Endothelial cell of umbilical vein (primary cell): ENCODE data around the gene RADIL. TPM values are rescaled to one million over a fixed set of nuclear protein-coding genes. Genes with fewer than 3 reads are reported as not detected.

Source experiments
- BruUV-seq: library from RNA; stranded (reverse); fragments of 400-500 nt; replicated peaks from 2 replicates; lab custom pipeline; 2021; lab: Mats Ljungman, UMichigan
- CTCF ChIA-PET: fragments of 300-600, 350-600 bp; sonication (Branson Sonifier 250); formaldehyde crosslinking; loops from one replicate; lab custom pipeline; 2021; ENCODE audit warnings: antibody characterized with exemption, inconsistent platforms; lab: Charles Lee
- POLR2A ChIA-PET: fragments of 300-600, 350-600 bp; sonication (Branson Sonifier 250); formaldehyde crosslinking; loops from one replicate; lab custom pipeline; 2021; ENCODE audit warnings: antibody characterized with exemption, inconsistent platforms; lab: Charles Lee
- DNase-seq: peaks from one replicate; pipeline ENCODE4 v3.0.0-alpha.2; 2011; ENCODE audit warnings: low read depth, low spot score
- FAIRE-seq: peaks from 2 replicates; lab custom pipeline; 2011; peaks lifted over from hg19 to GRCh38; lab: Jason Lieb, UNC
- H2AFZ ChIP-seq: 2 replicates; pipeline ENCODE4 v1.6.0; 2012; ENCODE audit warnings: low read depth, low read length, control low read depth, inconsistent platforms
- H3K27ac ChIP-seq: 2 replicates; pipeline ENCODE4 v1.5.1; 2011; ENCODE audit warnings: low read depth, mild to moderate bottlenecking, control low read depth, low read length, moderate library complexity; ENCODE audit not compliant: insufficient read depth
- H3K27me3 ChIP-seq, 2 experiments: 2 replicates each; pipeline versions ENCODE4 v1.6.0 to v1.6.1; 2011; ENCODE audit warnings: low read length in 2 of 2, mixed read lengths in 1 of 2; ENCODE audit not compliant: control insufficient read depth in 2 of 2, insufficient read depth in 2 of 2
- H3K36me3 ChIP-seq, 2 experiments: 2 replicates in 1 of 2; 3 replicates in 1 of 2; pipeline ENCODE4 v1.5.1; 2011; ENCODE audit warnings: low read length in 2 of 2, mild to moderate bottlenecking in 1 of 2, moderate library complexity in 1 of 2; ENCODE audit not compliant: control insufficient read depth in 2 of 2, insufficient read depth in 2 of 2; ENCODE audit errors: extremely low read depth in 1 of 2
- H3K4me1 ChIP-seq: 3 replicates; pipeline ENCODE4 v1.5.1; 2011; ENCODE audit warnings: mild to moderate bottlenecking, low read length; ENCODE audit not compliant: control insufficient read depth, insufficient read depth; ENCODE audit errors: extremely low read depth
- H3K4me2 ChIP-seq: 2 replicates; pipeline ENCODE4 v1.6.1; 2011; ENCODE audit warnings: low read length, control low read depth, mixed read lengths; ENCODE audit not compliant: insufficient read depth
- H3K4me3 ChIP-seq, 3 experiments: fragments of 200-600 bp in 1 of 3; sonication (generic), shearing (Covaris generic) in 1 of 3; replicated peaks in 1 of 3; 2 replicates each; pipeline ENCODE4 v1.5.1; 2011 to 2016; ENCODE audit warnings: control low read depth in 3 of 3, low read length in 3 of 3, mild to moderate bottlenecking in 2 of 3, inconsistent platforms in 1 of 3, low read depth in 1 of 3, moderate library complexity in 1 of 3; ENCODE audit not compliant: insufficient read depth in 1 of 3
- H3K79me2 ChIP-seq: 2 replicates; pipeline ENCODE4 v1.6.0; 2012; ENCODE audit warnings: low read length, inconsistent platforms; ENCODE audit not compliant: control insufficient read depth, insufficient read depth
- H3K9ac ChIP-seq: replicated peaks from 2 replicates; pipeline ENCODE3; 2011; ENCODE audit warnings: low read length, control low read depth; ENCODE audit not compliant: insufficient read depth; ENCODE audit errors: extremely low read depth
- H3K9me1 ChIP-seq: replicated peaks from 3 replicates; pipeline ENCODE4 v1.6.0; 2011; ENCODE audit warnings: mild to moderate bottlenecking, low read length; ENCODE audit not compliant: control insufficient read depth, insufficient read depth; ENCODE audit errors: extremely low read depth
- H3K9me3 ChIP-seq: replicated peaks from 2 replicates; pipeline ENCODE4 v1.5.1; 2012; ENCODE audit warnings: low read length, inconsistent platforms; ENCODE audit not compliant: control insufficient read depth, insufficient read depth
- H4K20me1 ChIP-seq: replicated peaks from 2 replicates; pipeline ENCODE3; 2011; ENCODE audit warnings: mild to moderate bottlenecking, low read length; ENCODE audit not compliant: control insufficient read depth, insufficient read depth; ENCODE audit errors: extremely low read depth
- CTCF ChIP-seq, 2 donors: IDR thresholded peaks; 1 replicate in 1 of 2; 2 replicates in 1 of 2; pipeline ENCODE4 v1.5.1; 2011; ENCODE audit warnings: low read length in 2 of 2, mild to moderate bottlenecking in 2 of 2, moderate library complexity in 2 of 2, control low read depth in 1 of 2, inconsistent platforms in 1 of 2, low read depth in 1 of 2; ENCODE audit not compliant: insufficient read depth in 1 of 2; ENCODE audit errors: extremely low read depth in 1 of 2
- EZH2 ChIP-seq: IDR thresholded peaks from 2 replicates; pipeline ENCODE4 v1.6.1; 2012; ENCODE audit warnings: borderline replicate concordance, low read depth, mild to moderate bottlenecking, moderate library complexity, low read length, inconsistent platforms; ENCODE audit not compliant: severe bottlenecking
- FOS ChIP-seq: IDR thresholded peaks from 2 replicates; pipeline ENCODE4 v1.6.1; 2011; ENCODE audit warnings: mild to moderate bottlenecking, low read length, moderate library complexity, borderline replicate concordance; ENCODE audit not compliant: insufficient read depth
- GATA2 ChIP-seq: IDR thresholded peaks from 2 replicates; pipeline ENCODE4 v1.7.0; 2011; ENCODE audit warnings: low read depth, mild to moderate bottlenecking, moderate library complexity, mixed read lengths, low read length; ENCODE audit not compliant: insufficient read length, insufficient read depth
- JUN ChIP-seq: IDR thresholded peaks from 2 replicates; pipeline ENCODE4 v1.6.1; 2011; ENCODE audit warnings: borderline replicate concordance, low read depth; ENCODE audit not compliant: insufficient read length, insufficient read depth
- MYC ChIP-seq: IDR thresholded peaks from one replicate; pipeline ENCODE4 v1.6.1; 2011; ENCODE audit warnings: mild to moderate bottlenecking, low read depth, low read length
- POLR2A ChIP-seq: IDR thresholded peaks from 2 replicates; pipeline ENCODE4 v1.6.1; 2012; ENCODE audit warnings: low read depth, mild to moderate bottlenecking, control low read depth, low read length
- POLR2AphosphoS5 ChIP-seq: IDR thresholded peaks from 2 replicates; pipeline ENCODE4 v1.6.1; 2012; ENCODE audit warnings: low read depth, mild to moderate bottlenecking, control low read depth, low read length, moderate library complexity; ENCODE audit not compliant: insufficient read depth
- dilution Hi-C: fragments of 300-500 bp; cut with MboI; formaldehyde crosslinking; loops from one replicate; pipeline ENCODE4 v1.15.0; 2019; ENCODE audit warnings: low sequenced_read_pairs; ENCODE audit not compliant: extremely low pct_ligation_motif_present
- intact Hi-C: fragments of 100-400 bp; cut with micrococcal nuclease; formaldehyde crosslinking; loops from one replicate; pipeline ENCODE4 v1.10.0; 2022
- polyA plus RNA-seq, 4 experiments: library from polyadenylated mRNA; depleted of rRNA in 3 of 4; stranded (reverse) in 3 of 4; unstranded in 1 of 4; fragments of >200 nt; gene quantifications; 2 replicates each; pipeline versions ENCODE4 v1.2.1 to v1.2.3, GENCODE V29; 2011 to 2012; ENCODE audit warnings: missing spikeins in 1 of 4
- total RNA-seq: library from RNA; stranded (reverse); gene quantifications from 2 replicates; pipeline ENCODE4 v1.2.3, GENCODE V29; 2021
- TF ChIP-seq, protein P1 (sequence below): IDR thresholded peaks from 2 replicates; pipeline ENCODE4 v1.6.1; 2011; ENCODE audit not compliant: insufficient read depth, insufficient read length

Gene RADIL
- total and polyA plus RNA-seq, 2 donors (not counting 3 experiments of a cell fraction or from before 2014, with no cell fraction given): 1.2 to 2.5 TPM

GRCh38 chr7:4782333-4783291 lies 100.9 kb downstream of the RADIL start:
- peaks cover 16% of the 10 kb centered on the region for H3K79me2 ChIP-seq
- CTCF ChIA-PET: interaction anchor here (0.9 kb wide), 1 partner anchor 9 kb away, joined by 3 read pairs; no protein-coding TSS in a partner anchor
- no peaks in the 10 kb centered on the region for H3K4me1 ChIP-seq
- H3K36me3 ChIP-seq: peaks cover 18 to 46% of the 10 kb centered on the region in 2 experiments
- no peak overlapping the region for H3K4me3 ChIP-seq
- POLR2A ChIA-PET: no interaction called here
- dilution Hi-C loops: no loop called here
- H3K27me3 ChIP-seq: no peaks in the 10 kb centered on the region
- H3K4me2 ChIP-seq: no peak overlapping the region
- no peaks in the 10 kb centered on the region for H3K9me1 ChIP-seq
- H4K20me1 ChIP-seq: peaks cover 2% of the 10 kb centered on the region
- DNase-seq: no peak
- H3K27ac ChIP-seq: no peak overlapping the region
- H2AFZ ChIP-seq: no peak overlapping the region
- BruUV-seq: no TSS peak
- no peaks in the 10 kb centered on the region for H3K9me3 ChIP-seq
- no peak overlapping the region for H3K9ac ChIP-seq
- intact Hi-C loops: no loop called here
- TF ChIP-seq MYC (no peak), FOS (no peak), POLR2AphosphoS5 (no peak), CTCF (IDR thresholded peaks at IDR 0.05; ENCODE audit: extremely low read depth in 1 of 2, insufficient read depth in 1 of 2, low read depth in 1 of 2, low read length in 2 of 2) (no peak), GATA2 (no peak), EZH2 (no peak), POLR2A (no peak), JUN (no peak)
- TF ChIP-seq, protein P1, sequence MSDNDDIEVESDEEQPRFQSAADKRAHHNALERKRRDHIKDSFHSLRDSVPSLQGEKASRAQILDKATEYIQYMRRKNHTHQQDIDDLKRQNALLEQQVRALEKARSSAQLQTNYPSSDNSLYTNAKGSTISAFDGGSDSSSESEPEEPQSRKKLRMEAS: no peak
- FAIRE-seq: no peak
